ENCODE results near the gene CFAP53. TPM values are rescaled to one million over a fixed set of nuclear protein-coding genes. Genes with fewer than 3 reads are reported as not detected.

The CFAP53 gene
- total and polyA plus RNA-seq, 2 of the 13 experiments (the other 11 are each of a cell fraction or from before 2014, with no cell fraction given), result 0.05 to 0.07 TPM

- TF ChIP-seq HOXA7 (CRISPR knock-in tag; IDR thresholded peaks at IDR 0.05), result no peak
- no peak for TF ChIP-seq ZIK1 (CRISPR knock-in tag; IDR thresholded peaks at IDR 0.05; ENCODE audit: borderline replicate concordance, low read depth)
Measured at GRCh38 chr18:50262977-50263376, 3.3 kb downstream of the CFAP53 start (continued).

GRCh38 chr18:50250935-50251334 lies 15.4 kb downstream of the CFAP53 start:
- ChIA-PET CTCF (ENCODE audit: low intra/inter-chr PET ratio, low total read pairs) (no interaction called here), POLR2A (no interaction called here)
- TF ChIP-seq MAFK (conservative IDR thresholded peaks at IDR 0.05 in 1 of 2, IDR thresholded peaks at IDR 0.05 in 1 of 2; ENCODE audit: low read length in 2 of 2) (peak; percentile 92 to 96), ZNF781 (CRISPR knock-in tag; IDR thresholded peaks at IDR 0.05; ENCODE audit: borderline replicate concordance, not compliant biosample characterization) (no peak), ZFP36L1 (CRISPR knock-in tag; IDR thresholded peaks at IDR 0.05) (no peak), E2F5 (CRISPR knock-in tag; conservative IDR thresholded peaks at IDR 0.05) (no peak), RBM22 (optimal IDR thresholded peaks at IDR 0.05; ENCODE audit: low read length) (no peak), MAFF (IDR thresholded peaks at IDR 0.05; ENCODE audit: low read depth, low read length) (peak; percentile 94), ZFP62 (CRISPR knock-in tag; IDR thresholded peaks at IDR 0.05) (no peak), ZBTB46 (CRISPR knock-in tag; IDR thresholded peaks at IDR 0.05; ENCODE audit: borderline replicate concordance) (no peak), SMYD3 (CRISPR knock-in tag; IDR thresholded peaks at IDR 0.05) (no peak), ZNF44 (CRISPR knock-in tag; IDR thresholded peaks at IDR 0.05) (no peak), ZKSCAN5 (CRISPR knock-in tag; IDR thresholded peaks at IDR 0.05) (no peak), TCF7 (IDR thresholded peaks at IDR 0.05; ENCODE audit: low read depth) (no peak), ZNF607 (CRISPR knock-in tag; IDR thresholded peaks at IDR 0.05; ENCODE audit: borderline replicate concordance) (no peak)
- Histone ChIP-seq H2AFZ (ENCODE audit: low read length) (no peak overlapping the region), H3K27ac (ENCODE audit: extremely low read length, insufficient read depth, low read length) (no peak overlapping the region), H4K20me1 (ENCODE audit: insufficient read depth, low read length) (no peaks in the 10 kb centered on the region), H3K4me2 (ENCODE audit: low read depth, low read length) (no peak overlapping the region), H3K27me3 (ENCODE audit: control insufficient read depth in 1 of 2, insufficient read depth in 2 of 2, low read length in 2 of 2) (no peaks in the 10 kb centered on the region; a peak in 1 of 5 replicates), H3K9ac (ENCODE audit: insufficient read depth, low read depth, low read length) (no peak overlapping the region), H3K4me3 (replicated peaks in 1 of 3; ENCODE audit: insufficient read depth in 1 of 3, low read depth in 2 of 3, low read length in 3 of 3) (no peak overlapping the region), H3K79me2 (ENCODE audit: insufficient read depth, low read length) (no peaks in the 10 kb centered on the region), H3K4me1 (ENCODE audit: insufficient read depth, low read length) (no peaks in the 10 kb centered on the region), H3K9me3 (ENCODE audit: low read length) (no peaks in the 10 kb centered on the region), H3K36me3 (replicated peaks in 1 of 2; ENCODE audit: control insufficient read depth in 1 of 2, insufficient read depth in 2 of 2, low read length in 2 of 2) (no peaks in the 10 kb centered on the region)
- DNase-seq (ENCODE audit: low spot score), result no peak
- BruUV-seq (replicated peaks), result no TSS peak
- WGBS (ENCODE audit: low lambda C conversion rate), result 41% methylated on average over 3 of the region's 3 CpGs
- no peak for FAIRE-seq
- intact Hi-C loops (cut with micrococcal nuclease; ENCODE audit: unreplicated experiment), result no loop called here
- in situ Hi-C loops (cut with HindIII; ENCODE audit: extremely low pct_ligation_motif_present, low pct_unique_long_range_greater_than_20kb), result no loop called here
- ATAC-seq, result no peak
